H1 (cell line): ENCODE results near the gene PFKP. TPM values are rescaled to one million over a fixed set of nuclear protein-coding genes. Genes with fewer than 3 reads are reported as not detected.

Experiments
- BACH1 ChIP-seq: IDR thresholded peaks from 2 replicates; pipeline ENCODE4 v1.6.1; 2012; ENCODE audit warnings: low read length, improper control_type of control experiment
- polyA plus RNA-seq, 7 experiments: library from polyadenylated mRNA; depleted of rRNA in 3 of 7; stranded (reverse) in 5 of 7; unstranded in 2 of 7; fragments of >200 nt in 5 of 7; fragments of 200-250 nt in 2 of 7; gene quantifications; 1 replicate in 5 of 7; 2 replicates in 1 of 7; 4 replicates in 1 of 7; pipeline versions ENCODE4 v1.2.1 to v1.2.3, GENCODE V29; 2011 to 2013; ENCODE audit warnings: missing spikeins in 2 of 7, mixed read lengths in 2 of 7
- total RNA-seq: library from RNA; stranded (reverse); fragmentation: NEBNext Ultra II Directional; extraction: Animal tissue kit (Norgen Biotek cat#: 25700); gene quantifications from 2 replicates; pipeline ENCODE4 v1.2.1, GENCODE V29; 2021

The PFKP gene
- total and polyA plus RNA-seq, 2 of the 8 experiments (the other 6 are each of a cell fraction or from before 2014, with no cell fraction given): 51.2 to 128 TPM

- no peak for TF ChIP-seq BACH1
Observed at GRCh38 chr10:3149918-3150317, 82.6 kb downstream of the PFKP start (continued).
